K562 (cell line): Measurements from ENCODE around the gene ADORA2B. TPM values are rescaled to one million over a fixed set of nuclear protein-coding genes. Genes with fewer than 3 reads are reported as not detected.
A peak's percentile ranks its signal among the peaks of the same experiment; 100 is the strongest.

Experiments
- CBFB ChIP-seq: sonication (generic); formaldehyde crosslinking; IDR thresholded peaks from 2 replicates; pipeline ENCODE4 v1.4.0; 2020; ENCODE audit warnings: mild to moderate bottlenecking, missing genetic modification reagents
- CBX1 ChIP-seq: sonication (generic); IDR thresholded peaks from 2 replicates; pipeline ENCODE4 v1.6.1; 2016; ENCODE audit warnings: antibody characterized with exemption, low read depth, mild to moderate bottlenecking
- CBX8 ChIP-seq: fragments of 200-600 bp; sonication (generic); IDR thresholded peaks from 2 replicates; pipeline ENCODE4 v1.6.1; 2012; ENCODE audit warnings: borderline replicate concordance, mixed run types, low read depth, mild to moderate bottlenecking, moderate library complexity, mixed read lengths, low read length, control low read depth, inconsistent platforms; ENCODE audit not compliant: poor library complexity, severe bottlenecking; ENCODE audit errors: extremely low read depth
- EZH2 ChIP-seq: IDR thresholded peaks from 2 replicates; pipeline ENCODE4 v1.6.1; 2012; ENCODE audit warnings: low read depth, mild to moderate bottlenecking, inconsistent platforms, low read length, borderline replicate concordance
- NRF1 ChIP-seq, 2 experiments: fragments of 450-650 bp; IDR thresholded peaks in 1 of 2; conservative IDR thresholded peaks in 1 of 2; 2 replicates each; pipeline ENCODE4 v1.6.1; 2014; ENCODE audit warnings: mild to moderate bottlenecking in 2 of 2
- SMARCA5 ChIP-seq: fragments of 450-650 bp; IDR thresholded peaks from 2 replicates; pipeline ENCODE4 v1.6.1; 2016
- SNAPC5 ChIP-seq: fragments of 250-450 bp; sonication (Bioruptor Pico); IDR thresholded peaks from 2 replicates; pipeline ENCODE4 v1.8.0; 2021; ENCODE audit warnings: moderate library complexity, mild to moderate bottlenecking, inconsistent platforms
- ZBTB40 ChIP-seq, 2 experiments: fragments of 450-650 bp in 1 of 2; sonication (generic) in 1 of 2; formaldehyde crosslinking in 1 of 2; IDR thresholded peaks; 2 replicates each; pipeline versions ENCODE4 v1.7.1 to v1.9.0; 2016 to 2022; ENCODE audit warnings: inconsistent platforms in 1 of 2, mild to moderate bottlenecking in 1 of 2, missing genetic modification reagents in 1 of 2
- ZFX ChIP-seq: sonication (generic); formaldehyde crosslinking; IDR thresholded peaks from 2 replicates; pipeline ENCODE4 v1.8.0; 2022; ENCODE audit warnings: mild to moderate bottlenecking, missing genetic modification reagents, moderate library complexity
- polyA plus RNA-seq, 8 experiments: library from polyadenylated mRNA; depleted of rRNA in 4 of 8; stranded (reverse) in 5 of 8; unstranded in 3 of 8; fragments of >200 nt; fragmentation: Nextera tagmentation in 2 of 8; fragmentation: Illumina TruSeq in 1 of 8; extraction: Ambion mirVana in 2 of 8; extraction: Trizol in 1 of 8; gene quantifications; 2 replicates each; pipeline versions ENCODE4 v1.2.1 to v1.2.3, GENCODE V29; 2011 to 2014; ENCODE audit warnings: inconsistent platforms in 1 of 8, missing spikeins in 1 of 8
- total RNA-seq, 7 experiments: library from RNA; depleted of rRNA in 6 of 7; stranded (reverse); fragments of >200 nt in 6 of 7; fragmentation: Illumina TruSeq in 2 of 7; extraction: Trizol in 2 of 7; gene quantifications; 2 replicates each; pipeline versions ENCODE4 v1.2.1 to v1.2.3, GENCODE V29; 2011 to 2021; ENCODE audit warnings: low replicate concordance in 1 of 7

Gene ADORA2B
- total and polyA plus RNA-seq, 9 of the 15 experiments (the other 6 are each of a cell fraction or from before 2014, with no cell fraction given) = 6.4 to 16.6 (median 10.5) TPM

GRCh38 chr17:15958484-15958854 is 13.5 kb downstream of the ADORA2B start (continued):
- no peak for TF ChIP-seq ZBTB40 (IDR thresholded peaks at IDR 0.05)
- no peak for TF ChIP-seq ZBTB40 (CRISPR knock-in tag; IDR thresholded peaks at IDR 0.05)
- no peak for TF ChIP-seq EZH2
- no peak for TF ChIP-seq CBFB (CRISPR knock-in tag)
- no peak for TF ChIP-seq CBX8
- TF ChIP-seq ZFX (CRISPR knock-in tag) = peak; percentile 49
- peak; percentile 21; the same call in 1 of the 2 replicates for TF ChIP-seq SMARCA5
- peak; percentile 63 to 70 for TF ChIP-seq NRF1 (conservative IDR thresholded peaks at IDR 0.05 in 1 of 2, IDR thresholded peaks at IDR 0.05 in 1 of 2)
- no peak for TF ChIP-seq SNAPC5
- TF ChIP-seq CBX1 = no peak
- TF ChIP-seq, all 486 proteins: peak for 6
